ENCODE measurements around the gene DCLK1.

DNA sequence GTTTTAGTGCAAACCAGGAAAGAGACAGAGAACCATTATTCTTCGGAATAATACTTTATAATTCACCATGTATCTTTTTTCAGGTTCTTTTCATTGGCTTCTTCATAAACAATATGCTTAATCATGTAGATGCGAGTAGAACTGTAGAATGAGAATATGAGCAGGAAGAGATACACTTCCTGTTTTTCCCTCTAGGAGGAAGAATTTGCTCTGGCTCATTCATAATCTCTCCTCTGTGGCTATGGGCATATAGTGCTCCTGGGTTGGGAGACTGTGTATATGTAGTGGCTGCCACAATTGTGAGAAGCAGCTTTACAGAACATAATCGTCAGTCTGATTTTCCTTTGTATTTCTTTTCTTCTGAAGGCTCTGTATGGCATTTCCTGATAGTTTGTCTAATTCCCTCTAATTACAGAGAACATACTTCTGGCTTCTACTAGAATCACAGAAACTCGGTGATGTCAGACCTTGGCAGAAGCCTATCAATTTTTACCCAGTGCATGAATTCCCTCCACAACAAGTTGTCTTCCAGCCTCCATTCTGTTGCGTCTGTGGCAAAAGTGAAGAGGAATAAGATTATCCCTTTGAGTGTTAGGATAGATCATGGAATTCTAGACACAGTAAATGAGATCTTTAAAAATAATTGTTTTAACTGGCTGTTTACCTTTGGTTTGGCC is 2.9 kb upstream of the DCLK1 start:
- TF ChIP-seq CTCF (IDR thresholded peaks at IDR 0.05) (no peak), POLR2A (IDR thresholded peaks at IDR 0.05) (no peak)

All from right lobe of liver (tissue), 4 donors.